ENCODE results near the gene FBXO48. TPM values are rescaled to one million over a fixed set of nuclear protein-coding genes. Genes with fewer than 3 reads are reported as not detected.

FBXO48 gene
- total RNA-seq, 1 experiment from 2014 or later: 0.74 TPM

- no peak overlapping the region for H3K27ac ChIP-seq (ENCODE audit: low read length)
- TF ChIP-seq CTCF (IDR thresholded peaks at IDR 0.05) (no peak), POLR2AphosphoS5 (IDR thresholded peaks at IDR 0.05; ENCODE audit: low read depth, low read length) (no peak), TCF7L2 (IDR thresholded peaks at IDR 0.05; ENCODE audit: low read depth, low read length) (no peak), REST (IDR thresholded peaks at IDR 0.05; ENCODE audit: insufficient read depth in 1 of 2, low read depth in 2 of 2, low read length in 1 of 2) (no peak), SIN3A (IDR thresholded peaks at IDR 0.05; ENCODE audit: borderline replicate concordance, insufficient read depth, low read depth, low read length) (no peak)
- POLR2A ChIA-PET: no interaction called here
- H3K4me1 ChIP-seq (ENCODE audit: control insufficient read depth, insufficient read depth, low read length): no peaks in the 10 kb centered on the region; the same call in 1 of the 2 replicates
- no TSS peak for BruUV-seq (replicated peaks)
- H3K4me3 ChIP-seq (ENCODE audit: low read depth in 2 of 2, low read length in 2 of 2): no peak overlapping the region
- in situ Hi-C loops (cut with HindIII; ENCODE audit: low pct_unique_long_range_greater_than_20kb, low sequenced_read_pairs): no loop called here
- no peak for DNase-seq (ENCODE audit: low read depth, low spot score)
- CTCF ChIA-PET: no interaction called here
- no peaks in the 10 kb centered on the region for H3K27me3 ChIP-seq (ENCODE audit: control insufficient read depth, insufficient read depth, low read length)
- no peaks in the 10 kb centered on the region for H3K9me3 ChIP-seq (ENCODE audit: control insufficient read depth, insufficient read depth, low read depth, low read length)
- no peak for ATAC-seq
- intact Hi-C loops (cut with micrococcal nuclease; ENCODE audit: unreplicated experiment): no loop called here
- no peaks in the 10 kb centered on the region for H3K36me3 ChIP-seq (ENCODE audit: control insufficient read depth, insufficient read depth, low read length)
These were observed 14.8 kb downstream of the FBXO48 start for GRCh38 chr2:68452158-68452900.

GRCh38 chr2:68448671-68449653 is 18.1 kb downstream of the FBXO48 start:
- intact Hi-C loops (cut with micrococcal nuclease; ENCODE audit: unreplicated experiment): no loop called here
- no peaks in the 10 kb centered on the region for H3K9me3 ChIP-seq (ENCODE audit: control insufficient read depth, insufficient read depth, low read depth, low read length)
- H3K27me3 ChIP-seq (ENCODE audit: control insufficient read depth, insufficient read depth, low read length): 0 out of 2 replicates have a peak, but pooled peaks cover 2% of the 10 kb centered on the region
- H3K36me3 ChIP-seq (ENCODE audit: control insufficient read depth, insufficient read depth, low read length): no peaks in the 10 kb centered on the region
- CTCF ChIA-PET: no interaction called here
- H3K4me3 ChIP-seq (ENCODE audit: low read depth in 2 of 2, low read length in 2 of 2): no peak overlapping the region
- no TSS peak for BruUV-seq (replicated peaks)
- no peak overlapping the region for H3K27ac ChIP-seq (ENCODE audit: low read length)
- H3K4me1 ChIP-seq (ENCODE audit: control insufficient read depth, insufficient read depth, low read length): peaks cover 4% of the 10 kb centered on the region; the same call in 1 of the 2 replicates
- in situ Hi-C loops (cut with HindIII; ENCODE audit: low pct_unique_long_range_greater_than_20kb, low sequenced_read_pairs): no loop called here
- ATAC-seq (peak; percentile 60), DNase-seq (ENCODE audit: low read depth, low spot score) (no peak)
- POLR2A ChIA-PET: no interaction called here
- TF ChIP-seq TCF7L2 (IDR thresholded peaks at IDR 0.05; ENCODE audit: low read depth, low read length): no peak
- no peak for TF ChIP-seq CTCF (IDR thresholded peaks at IDR 0.05)
- TF ChIP-seq REST (IDR thresholded peaks at IDR 0.05; ENCODE audit: insufficient read depth in 1 of 2, low read depth in 2 of 2, low read length in 1 of 2): no peak
- TF ChIP-seq SIN3A (IDR thresholded peaks at IDR 0.05; ENCODE audit: borderline replicate concordance, insufficient read depth, low read depth, low read length): no peak
- TF ChIP-seq POLR2AphosphoS5 (IDR thresholded peaks at IDR 0.05; ENCODE audit: low read depth, low read length): no peak

All from Panc1 (cell line).